Epidermal melanocyte (primary cell): ENCODE results near the gene RAB18.
"Not testable (repeated sequence)": the region's sequence is repeated elsewhere in the genome, so short reads cannot be mapped to it uniquely, and the experiment has no call there.

ENCODE experiments used
- DNase-seq: peaks from one replicate; pipeline ENCODE4 v3.0.0; 2011; ENCODE audit warnings: low spot score; ENCODE audit not compliant: insufficient read length

Gene RAB18

DNA sequence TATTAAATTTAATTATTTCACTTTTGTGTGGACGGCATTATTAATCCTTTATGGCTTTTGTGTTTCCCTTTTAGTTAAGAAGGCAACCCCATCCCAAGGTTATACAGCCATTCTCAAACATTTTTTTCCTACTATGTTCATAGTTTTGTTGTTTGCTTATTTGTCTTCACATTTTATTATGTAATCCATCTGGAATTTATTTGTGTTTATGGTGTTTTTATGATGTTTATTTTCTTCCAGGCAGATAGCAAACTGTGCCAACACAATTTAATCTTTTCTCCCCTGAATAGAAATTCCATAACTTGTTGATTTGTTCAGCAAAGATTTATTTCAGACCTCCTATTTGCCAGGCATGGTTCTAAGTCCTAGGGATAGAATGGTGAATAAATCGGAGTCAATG lies 42.9 kb downstream of the RAB18 start:
- DNase-seq, result no peak

DNA sequence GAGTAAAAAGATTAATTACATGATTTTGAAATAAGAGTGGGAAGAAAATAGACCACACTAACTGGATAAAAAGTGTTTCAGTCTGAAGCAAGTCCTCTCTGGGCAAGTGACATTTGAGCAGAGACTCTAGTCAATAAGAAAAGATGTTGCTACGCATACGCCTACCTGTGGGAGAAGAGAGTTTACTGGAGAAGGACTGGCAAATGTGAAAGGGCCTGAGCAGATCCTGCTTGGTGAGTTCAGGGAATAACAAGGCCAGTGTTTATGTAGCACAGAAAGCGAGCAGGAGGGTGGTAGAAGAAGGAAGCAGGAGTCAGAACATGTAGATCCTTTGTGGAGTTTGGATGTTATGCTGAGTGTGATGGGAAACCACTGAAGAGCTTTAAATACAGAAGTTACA lies 43.4 kb downstream of the RAB18 start:
- DNase-seq, result no peak

DNA sequence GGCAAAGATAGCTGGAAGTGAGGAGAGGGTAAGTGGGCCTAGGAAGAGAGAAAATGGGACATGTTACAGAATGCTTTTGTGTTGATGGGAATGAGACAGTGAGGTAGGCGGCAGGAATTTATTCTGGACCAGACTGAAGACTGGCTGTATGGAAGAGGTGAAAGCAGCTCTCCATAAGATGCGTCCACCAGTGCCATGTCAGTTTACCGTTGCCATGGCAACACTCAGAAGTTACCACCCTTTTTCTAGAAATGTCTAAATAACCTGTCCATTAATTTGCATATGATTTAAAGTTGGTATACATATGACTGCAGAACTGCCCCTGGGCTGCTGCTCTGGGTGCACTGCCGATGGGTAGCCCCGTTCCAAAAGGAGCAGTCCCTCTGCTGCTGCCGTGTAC lies 46.7 kb downstream of the RAB18 start:
- DNase-seq, result no peak

GRCh38 chr10:27558612-27559020 lies 54.5 kb downstream of the RAB18 start:
- peak; percentile 64 for DNase-seq

- DNase-seq, result no peak
Measured at GRCh38 chr10:27561334-27561733, 57.2 kb downstream of the RAB18 start.

DNA sequence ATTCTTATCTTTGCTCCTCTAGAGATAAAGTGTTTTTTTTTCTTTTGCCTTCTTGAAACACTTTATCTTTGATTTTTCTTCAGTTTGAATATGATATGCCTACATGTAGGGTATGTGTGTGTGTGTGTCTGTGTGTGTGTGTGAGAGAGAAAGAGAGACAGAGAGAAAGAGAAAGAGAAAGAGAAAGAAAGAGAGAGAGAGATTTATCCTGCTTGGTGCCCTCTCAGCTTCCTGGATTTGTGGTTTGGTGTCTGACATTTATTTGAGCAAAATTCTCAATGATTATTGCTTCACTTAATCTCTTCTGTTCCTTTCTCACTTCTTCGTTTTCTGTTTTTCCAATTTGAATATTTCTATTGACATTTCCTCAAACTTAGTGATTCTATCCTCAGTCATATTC lies 60.3 kb downstream of the RAB18 start:
- no peak for DNase-seq

GRCh38 chr10:27564880-27565279 lies 60.8 kb downstream of the RAB18 start:
- DNase-seq, result no peak

DNA sequence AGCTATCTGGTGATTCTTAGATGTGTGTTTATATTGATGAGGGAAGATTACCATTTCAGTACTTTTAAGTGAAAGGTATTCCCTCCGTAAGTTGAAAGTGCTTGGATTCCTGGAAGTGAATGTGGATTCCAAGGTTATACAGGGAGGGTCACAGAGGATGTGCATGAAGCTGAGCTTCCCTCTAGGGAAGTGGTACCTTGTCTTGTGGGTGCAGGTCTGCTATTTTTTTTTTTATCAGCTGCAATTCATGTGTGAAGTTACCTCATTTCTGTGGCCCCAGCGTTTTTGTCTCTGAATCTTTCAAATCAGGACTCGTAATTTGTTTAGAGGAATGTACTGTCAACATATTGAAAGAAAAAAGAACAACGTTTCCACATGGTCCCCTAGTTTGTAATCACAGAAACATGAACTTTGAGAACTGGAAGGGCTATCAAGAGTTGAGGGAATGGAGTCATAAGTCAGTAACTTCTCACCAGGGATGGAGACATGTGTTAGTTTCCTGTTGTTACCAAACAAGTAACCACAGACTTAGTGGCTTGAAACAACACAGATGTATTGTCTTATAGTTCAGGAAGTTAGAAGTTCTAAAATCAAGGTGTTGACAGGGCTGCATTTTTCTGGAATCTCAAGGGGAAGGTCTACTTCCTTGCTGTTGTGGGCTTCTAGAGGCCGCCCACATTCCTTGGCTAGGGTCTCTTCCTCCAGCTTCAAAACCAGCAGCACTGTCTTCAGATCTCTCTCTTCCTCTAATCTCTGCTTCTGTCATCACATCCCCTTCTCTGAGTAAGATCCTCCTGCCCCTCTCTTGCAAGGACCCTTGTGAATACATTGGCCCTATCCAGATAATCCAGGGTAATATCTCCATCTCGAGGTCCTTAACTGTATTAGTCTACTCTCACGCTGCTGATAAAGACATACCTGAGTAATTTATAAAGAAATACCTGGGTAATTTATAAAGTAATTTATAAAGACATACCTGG lies 64.4 kb downstream of the RAB18 start:
- DNase-seq, result no peak

DNA sequence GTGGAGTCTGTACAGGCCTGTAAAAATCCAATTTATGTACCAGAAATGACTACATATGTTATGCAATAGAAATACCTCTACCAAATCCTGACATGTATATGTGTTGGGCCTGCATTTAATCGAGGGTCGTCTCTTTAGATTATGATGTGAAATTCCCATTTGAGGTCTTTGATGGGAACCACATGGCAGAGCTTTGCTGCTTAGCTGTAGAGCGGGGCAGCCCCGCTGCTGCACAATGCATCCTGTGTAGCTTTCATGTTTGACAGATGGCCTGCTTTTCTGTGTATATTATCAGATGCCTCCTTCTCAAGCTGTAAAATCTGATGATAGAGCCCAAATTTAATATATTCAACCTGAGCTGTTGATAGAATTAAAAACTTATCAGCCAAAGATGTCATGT lies 65.8 kb downstream of the RAB18 start:
- no peak for DNase-seq

DNA sequence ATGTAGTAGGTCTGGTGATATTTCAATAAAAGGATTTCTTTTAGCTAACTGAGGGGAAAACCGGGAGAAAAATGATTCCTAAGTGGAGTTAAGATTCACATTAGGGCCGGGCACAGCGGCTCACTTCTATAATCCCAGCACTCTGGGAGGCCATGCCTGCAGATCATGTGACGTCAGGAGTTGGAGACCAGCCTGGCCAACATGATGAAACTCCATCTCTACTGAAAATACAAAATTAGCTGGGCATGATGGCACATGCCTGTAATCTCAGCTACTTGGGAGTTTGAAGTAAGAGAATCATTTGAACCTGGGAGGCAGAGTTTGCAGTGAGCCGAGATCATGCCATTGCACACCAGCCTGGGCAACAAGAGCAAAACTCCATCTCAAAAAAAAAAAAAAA lies 72.9 kb downstream of the RAB18 start:
- not testable (repeated sequence) for DNase-seq

GRCh38 chr10:27578316-27578715 lies 74.2 kb downstream of the RAB18 start:
- no peak for DNase-seq

DNA sequence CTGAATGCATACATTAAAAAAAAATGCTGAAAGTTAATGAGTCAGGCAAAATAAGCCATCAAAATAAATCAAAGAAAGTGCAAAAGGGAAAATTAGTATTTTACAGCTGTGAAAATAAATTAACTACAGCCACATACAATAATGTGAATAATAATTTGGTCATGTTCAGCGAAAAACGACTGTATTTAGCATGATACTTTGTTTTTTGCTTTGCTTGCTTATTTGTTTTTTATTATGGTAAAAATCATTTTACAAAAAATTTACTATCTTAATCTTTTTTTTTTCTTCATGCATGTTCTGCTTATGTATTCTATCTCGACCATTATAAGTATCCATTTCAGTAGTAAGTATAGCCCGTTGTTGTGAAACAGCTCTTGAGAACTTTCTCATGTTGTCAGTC lies 77.1 kb downstream of the RAB18 start:
- DNase-seq, result no peak

DNA sequence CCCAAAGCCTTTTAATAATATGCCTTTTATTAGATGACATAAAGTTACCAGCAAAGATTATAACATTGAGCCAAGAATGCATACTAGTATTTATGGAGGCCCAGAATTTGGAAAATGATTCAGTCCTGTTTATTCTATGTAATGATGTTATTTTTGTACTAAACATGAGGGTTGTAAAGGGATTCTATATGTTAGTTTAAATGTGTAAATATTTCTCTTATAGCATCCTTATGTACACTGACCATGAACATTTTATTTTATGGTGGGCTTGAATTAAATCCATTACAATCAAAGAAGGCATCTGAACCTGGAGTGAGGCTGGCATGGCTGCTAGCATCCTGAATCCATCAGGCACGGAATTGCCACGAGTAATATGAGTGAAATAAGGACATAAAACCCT lies 80.2 kb downstream of the RAB18 start:
- DNase-seq, result no peak
